NCI-H774 (cell line): ENCODE results near the gene PRR5.
A peak's percentile ranks its signal among the peaks of the same experiment; 100 is the strongest.
"Not testable (repeated sequence)": the region's sequence is repeated elsewhere in the genome, so short reads cannot be mapped to it uniquely, and the experiment has no call there.

ENCODE experiments used
- DNase-seq: peaks from one replicate; lab custom pipeline; 2025; lab: John Stamatoyannopoulos, UW

The PRR5 gene

GRCh38 chr22:44735518-44736428 is 33.8 kb downstream of the PRR5 start:
- DNase-seq = no peak

- no peak for DNase-seq
These were observed 34.8 kb downstream of the PRR5 start for GRCh38 chr22:44736581-44737405.

GRCh38 chr22:44737406-44738346 is 35.7 kb downstream of the PRR5 start:
- no peak for DNase-seq

GRCh38 chr22:44738347-44738715 is 36.3 kb downstream of the PRR5 start:
- DNase-seq = no peak

GRCh38 chr22:44739024-44739423 is 37.0 kb downstream of the PRR5 start:
- DNase-seq = no peak

DNA sequence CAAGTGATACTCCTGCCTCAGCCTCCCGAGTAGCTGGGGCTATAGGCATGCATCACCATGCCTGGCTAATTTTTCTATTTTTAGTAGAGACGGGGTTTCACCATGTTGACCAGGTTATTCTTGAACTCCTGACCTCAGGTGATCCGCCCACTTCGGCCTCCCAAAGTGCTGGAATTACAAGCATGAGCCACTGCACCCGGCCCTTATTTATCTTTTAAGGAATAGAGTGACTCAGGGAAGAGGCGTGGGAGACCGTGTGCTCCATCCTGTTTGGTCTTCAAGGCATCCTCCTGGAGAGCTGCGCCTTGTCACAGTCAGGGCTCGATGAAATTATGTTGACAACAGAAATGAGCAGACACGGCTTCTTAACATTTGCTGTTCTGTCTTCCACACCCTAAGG is 37.7 kb downstream of the PRR5 start:
- DNase-seq = not testable (repeated sequence)

DNA sequence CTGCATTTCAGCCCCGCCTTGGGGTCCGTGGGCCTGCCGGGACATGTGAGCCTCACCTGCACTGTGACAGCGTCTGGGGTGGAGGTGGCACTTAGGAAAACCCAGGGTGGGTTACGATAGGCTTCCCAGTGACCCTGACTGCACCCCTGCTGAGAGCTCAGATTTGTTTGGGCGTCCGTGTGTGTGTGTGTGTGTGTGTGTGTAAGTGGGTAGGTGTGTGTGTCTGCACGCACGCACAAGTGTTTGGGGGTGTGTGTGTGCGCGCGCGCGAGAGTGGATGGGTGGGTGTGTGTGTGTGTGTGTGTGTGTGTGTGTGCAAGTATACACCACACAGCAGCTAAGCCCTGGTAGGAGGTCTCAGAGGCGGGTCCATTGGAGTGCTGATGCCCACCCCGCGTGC is 38.3 kb downstream of the PRR5 start:
- no peak for DNase-seq

GRCh38 chr22:44741929-44742328 is 39.9 kb downstream of the PRR5 start:
- no peak for DNase-seq

DNA sequence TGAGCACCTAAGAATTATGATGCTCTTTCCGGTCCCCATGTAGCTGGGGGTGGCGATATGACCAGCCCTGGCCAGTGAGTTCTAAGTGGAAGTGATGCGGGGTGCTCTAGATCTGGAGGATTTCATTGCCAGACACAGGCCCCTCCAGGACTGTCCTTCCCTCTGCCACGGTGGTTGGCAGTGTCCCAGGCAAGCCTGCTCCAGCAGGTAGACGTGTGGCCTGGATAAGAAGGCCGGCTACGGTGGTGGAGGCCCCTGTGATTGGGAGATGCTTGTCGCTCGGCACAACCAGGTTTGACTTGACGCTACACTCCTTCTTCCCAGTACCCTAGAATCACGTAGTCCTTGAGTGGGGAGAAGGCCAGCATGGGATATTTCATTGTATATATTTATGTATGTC is 41.2 kb downstream of the PRR5 start:
- no peak for DNase-seq

DNA sequence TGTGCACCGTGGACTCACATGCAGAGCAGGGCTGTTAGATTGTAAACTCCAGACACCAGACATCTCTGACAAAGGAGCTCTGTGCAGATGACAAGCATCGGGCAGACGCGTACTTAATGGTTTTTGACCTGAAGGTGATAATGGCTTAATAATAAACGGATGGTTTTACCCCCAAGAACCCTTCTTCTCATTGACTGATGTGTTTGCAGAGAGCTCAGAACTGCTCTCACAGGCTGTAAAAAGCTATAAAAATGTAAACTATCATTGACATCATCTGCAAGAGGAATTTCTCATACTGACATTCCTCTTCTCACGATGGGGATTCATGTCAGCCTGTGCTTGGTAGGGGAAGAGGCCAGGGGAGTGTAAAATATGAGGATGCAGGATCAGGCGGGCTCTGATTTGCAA is 41.8 kb downstream of the PRR5 start:
- no peak for DNase-seq

DNA sequence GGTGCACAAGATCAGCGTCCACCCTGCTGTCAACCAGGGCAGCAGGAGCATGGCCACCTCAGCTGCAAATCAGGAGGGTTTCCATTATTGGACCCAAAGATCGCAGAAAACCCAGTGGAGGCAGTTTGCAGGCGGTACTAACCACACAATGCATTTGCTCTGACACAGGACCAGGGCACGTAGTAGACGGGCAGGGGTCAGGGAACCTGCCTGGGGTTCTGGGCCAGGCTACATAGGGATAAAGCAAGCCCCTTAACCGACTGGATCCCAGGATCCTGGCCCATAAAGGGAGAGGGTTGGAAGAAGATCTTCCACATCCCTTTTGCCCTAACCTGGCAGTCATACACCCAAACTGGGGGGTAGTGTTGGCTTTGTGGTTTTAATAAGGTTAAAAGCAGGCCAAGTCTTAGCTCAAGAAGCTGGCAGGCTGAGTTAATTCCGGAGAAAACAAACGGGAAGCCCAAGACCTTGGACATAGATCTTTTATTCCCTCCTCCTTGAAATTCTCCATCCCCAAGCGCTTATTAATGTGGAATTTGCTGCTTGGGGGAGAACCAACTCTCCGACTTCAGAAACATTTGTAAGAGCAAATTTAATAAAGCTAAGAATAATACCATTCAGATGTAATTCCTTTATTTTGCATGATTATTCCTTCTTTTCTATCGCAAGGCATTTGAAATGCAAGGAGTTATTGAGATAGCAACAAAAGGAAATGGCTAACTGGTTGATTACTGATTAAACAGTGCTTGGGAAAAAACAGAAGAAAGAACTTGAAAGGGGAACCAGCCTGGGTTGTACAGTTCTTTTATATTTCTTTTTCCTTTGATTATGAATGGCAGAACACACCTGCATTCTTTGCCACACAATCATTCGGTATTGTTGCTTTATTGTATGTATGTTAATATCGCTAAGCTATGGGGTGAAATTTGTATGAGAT is 44.1 kb downstream of the PRR5 start:
- no peak for DNase-seq

DNA sequence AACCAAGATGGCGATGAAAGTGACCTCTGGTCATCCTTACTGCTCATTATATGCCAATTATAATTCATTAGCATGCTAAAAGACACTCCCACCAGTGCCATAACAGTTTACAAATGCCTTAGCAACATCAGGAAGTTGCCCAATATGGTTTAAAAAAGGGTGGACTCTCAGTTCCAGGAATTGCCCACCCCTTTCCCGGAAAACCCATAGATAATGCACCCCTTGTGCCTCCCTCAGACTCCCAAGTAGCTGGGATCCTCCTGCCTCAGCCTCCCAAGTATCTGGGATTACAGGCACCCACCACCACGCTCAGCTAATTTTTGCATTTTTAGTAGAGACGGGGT is 45.8 kb downstream of the PRR5 start:
- not testable (repeated sequence) for DNase-seq

DNA sequence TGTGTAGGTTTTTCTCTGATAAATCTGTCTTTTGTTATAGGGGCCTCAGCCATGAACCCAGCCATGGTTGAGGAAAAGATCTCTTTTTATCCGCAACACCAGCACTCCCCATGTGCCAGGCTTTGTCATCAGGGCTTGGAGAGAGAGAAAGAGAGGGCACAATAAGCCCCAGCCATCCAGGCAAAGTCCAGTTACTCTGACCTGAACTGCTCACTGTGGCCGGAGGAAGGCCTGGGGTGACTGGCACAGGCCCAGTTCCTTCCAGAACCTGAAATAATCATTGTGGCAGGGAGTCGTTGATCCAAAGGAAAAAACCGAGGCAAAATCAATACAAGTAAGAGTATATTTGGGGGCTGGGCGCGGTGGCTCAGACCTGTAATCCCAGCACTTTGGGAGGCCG is 46.5 kb downstream of the PRR5 start:
- DNase-seq = no peak

DNA sequence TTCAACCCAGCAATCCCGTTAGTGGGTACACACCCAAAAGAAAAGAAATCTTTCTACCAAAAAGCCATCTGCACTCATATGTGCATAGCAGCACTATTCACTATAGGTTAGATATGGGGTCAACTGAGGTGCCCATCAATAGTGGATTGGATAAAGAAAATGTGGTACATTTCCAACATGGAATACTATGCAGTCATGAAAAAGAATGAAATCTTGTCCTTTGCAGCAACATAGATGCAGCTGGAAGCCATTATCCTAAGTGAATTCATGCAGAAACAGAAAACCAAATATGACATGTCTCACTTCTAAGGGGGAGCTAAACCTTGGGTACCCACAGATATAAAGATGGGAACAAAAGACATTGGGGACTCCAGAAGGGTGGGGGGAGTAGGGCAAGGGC is 48.5 kb downstream of the PRR5 start:
- no peak for DNase-seq

DNA sequence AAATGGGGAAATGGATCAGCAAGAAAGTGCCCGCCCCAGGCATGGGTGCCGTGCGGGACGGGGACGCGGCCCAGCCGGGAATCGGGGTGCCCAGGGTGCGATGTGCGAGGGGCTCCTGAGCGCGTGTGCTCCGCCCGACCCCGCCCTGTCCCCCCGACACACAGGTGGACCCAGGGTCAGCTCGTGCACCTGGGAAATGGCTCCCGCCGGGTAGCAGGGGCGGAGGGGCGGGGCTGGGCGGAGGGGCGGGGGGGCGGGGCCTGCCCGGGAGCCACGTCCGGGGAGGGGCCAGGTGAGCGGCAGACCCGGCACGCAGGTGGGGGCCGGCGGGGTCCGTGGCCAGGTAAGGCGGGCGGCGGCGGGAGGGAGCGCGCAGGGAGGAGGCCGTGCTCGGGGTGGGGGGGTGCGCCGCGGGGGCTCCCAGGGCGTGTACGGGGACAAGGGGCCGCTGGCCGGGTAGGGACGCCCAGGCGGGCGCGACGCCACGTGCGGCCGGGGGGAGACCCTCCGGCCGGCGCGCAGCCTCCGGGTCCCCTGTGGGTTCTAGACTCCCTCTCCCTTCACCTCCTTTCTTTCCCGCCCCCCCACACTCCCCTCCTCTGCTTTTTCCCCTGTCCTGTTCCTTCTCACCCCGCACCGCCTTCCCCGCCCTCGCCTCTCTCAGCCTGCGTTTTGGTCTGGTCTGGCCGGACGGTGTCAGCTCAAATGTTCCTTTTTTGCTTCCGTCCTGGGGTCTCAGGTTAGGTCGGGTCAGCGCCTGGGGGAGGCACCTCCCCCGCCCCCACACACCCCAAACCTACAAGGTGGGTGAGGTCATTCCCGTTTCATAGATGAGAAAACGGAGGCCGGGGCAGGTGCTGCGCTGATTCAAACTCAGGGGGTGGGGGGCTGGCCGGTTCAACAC is 50.5 kb downstream of the PRR5 start, which contains the start of gene ARHGAP8:
ARHGAP8 (plus strand) TSS at position 291 of the 904 bp plus-strand sequence. CDS start 33,953 bp downstream, outside the sequence.
- DNase-seq = peak; percentile 38

DNA sequence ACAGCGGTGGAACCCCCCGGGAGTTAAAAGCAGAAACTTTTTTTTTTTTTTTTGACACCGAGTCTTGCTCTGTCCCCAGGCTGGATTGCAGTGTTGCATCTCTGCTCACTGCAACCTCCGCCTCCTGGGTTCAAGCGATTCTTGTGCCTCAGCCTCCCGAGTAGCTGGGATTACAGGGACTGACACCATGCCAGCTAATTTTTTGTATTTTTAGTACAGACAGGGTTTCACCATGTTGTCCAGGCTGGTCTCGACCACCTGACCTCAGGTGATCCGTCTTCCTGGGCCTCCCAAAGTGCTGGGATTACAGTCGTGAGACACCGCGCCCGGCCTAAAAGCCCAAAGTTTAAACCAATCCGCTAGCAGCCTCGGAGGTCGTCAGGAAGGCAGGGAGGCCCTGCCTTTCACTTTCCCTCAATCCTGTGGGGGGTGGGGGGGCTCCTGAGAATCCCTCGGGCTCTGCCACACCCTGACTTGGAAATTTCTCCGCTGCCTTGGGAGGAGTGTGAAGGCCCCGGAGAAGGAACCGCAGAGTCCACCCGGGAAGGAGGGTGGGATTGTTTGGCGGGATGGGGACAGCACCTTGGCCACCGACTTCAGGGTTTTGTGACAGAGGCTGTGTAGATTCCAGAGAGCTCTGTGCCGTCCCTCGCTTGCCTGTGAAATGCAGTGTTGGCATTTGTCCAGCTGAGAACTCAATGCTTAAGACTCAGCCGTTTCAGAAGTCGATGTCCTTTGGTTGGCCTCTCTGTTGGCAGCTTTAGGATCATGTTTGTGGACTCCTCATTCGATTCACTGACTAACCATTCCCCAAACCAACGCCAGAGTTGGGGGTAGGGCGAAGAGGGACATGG is 51.4 kb downstream of the PRR5 start:
- no peak for DNase-seq

GRCh38 chr22:44754998-44755397 is 53.0 kb downstream of the PRR5 start:
- no peak for DNase-seq

GRCh38 chr22:44755417-44755816 is 53.4 kb downstream of the PRR5 start:
- no peak for DNase-seq

DNA sequence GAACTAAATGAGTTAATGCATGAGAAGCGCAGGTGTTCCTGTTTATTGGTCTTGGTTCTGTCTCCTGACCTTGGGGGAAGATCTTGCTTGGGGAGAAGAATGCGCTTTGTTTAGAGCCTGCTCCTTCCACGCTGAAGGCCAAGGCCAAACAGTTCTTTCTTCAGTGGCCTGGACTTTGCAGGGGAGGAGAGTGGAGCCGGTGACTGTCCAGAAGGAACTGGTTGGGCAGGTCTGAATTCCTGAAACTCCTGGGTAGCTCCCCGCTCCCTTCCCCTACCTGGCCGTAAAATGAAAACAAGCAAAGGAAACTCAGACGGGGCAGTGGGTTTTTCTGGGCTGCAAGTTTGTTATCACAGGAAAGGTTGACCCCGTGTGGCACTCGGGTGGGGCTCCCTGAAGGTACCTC is 54.0 kb downstream of the PRR5 start:
- DNase-seq = no peak
